Astrocyte (in vitro differentiated cells and primary cell): Measurements from ENCODE around the gene GBP5. TPM values are rescaled to one million over a fixed set of nuclear protein-coding genes. Genes with fewer than 3 reads are reported as not detected.
"Not testable (repeated sequence)": the region's sequence is repeated elsewhere in the genome, so short reads cannot be mapped to it uniquely, and the experiment has no call there.

Experiments
- DNase-seq: peaks from one replicate; pipeline ENCODE4 v3.0.0-alpha.2; 2010; ENCODE audit warnings: low read depth
- FAIRE-seq: peaks from 2 replicates; lab custom pipeline; 2011; peaks lifted over from hg19 to GRCh38; lab: Jason Lieb, UNC
- H2AFZ ChIP-seq: 2 replicates; pipeline ENCODE4 v1.6.0; 2012; ENCODE audit warnings: low read depth, low read length, inconsistent platforms
- H3K27ac ChIP-seq: 2 replicates; pipeline ENCODE4 v1.5.1; 2011; ENCODE audit warnings: low read depth, low read length, inconsistent platforms
- H3K27me3 ChIP-seq: 2 replicates; pipeline ENCODE4 v1.6.0; 2011; ENCODE audit warnings: low read length, inconsistent platforms; ENCODE audit not compliant: insufficient read depth
- H3K36me3 ChIP-seq: 2 replicates; pipeline ENCODE4 v1.5.1; 2011; ENCODE audit warnings: low read length, inconsistent platforms; ENCODE audit not compliant: insufficient read depth
- H3K4me1 ChIP-seq: 2 replicates; pipeline ENCODE4 v1.5.1; 2011; ENCODE audit warnings: low read length, inconsistent platforms; ENCODE audit not compliant: insufficient read depth
- H3K4me2 ChIP-seq: 2 replicates; pipeline ENCODE4 v1.6.0; 2012; ENCODE audit warnings: low read length, inconsistent platforms
- H3K4me3 ChIP-seq: 2 replicates; pipeline ENCODE4 v1.5.1; 2011; ENCODE audit warnings: low read depth, mild to moderate bottlenecking, low read length, inconsistent platforms; ENCODE audit not compliant: insufficient read depth
- H3K79me2 ChIP-seq: 2 replicates; pipeline ENCODE4 v1.6.0; 2012; ENCODE audit warnings: mild to moderate bottlenecking, low read length, inconsistent platforms; ENCODE audit not compliant: insufficient read depth
- H3K9ac ChIP-seq: 2 replicates; pipeline ENCODE4 v1.6.0; 2012; ENCODE audit warnings: mild to moderate bottlenecking, low read length, inconsistent platforms
- H3K9me3 ChIP-seq: 2 replicates; pipeline ENCODE4 v1.5.1; 2012; ENCODE audit warnings: low read depth, mild to moderate bottlenecking, low read length, inconsistent platforms; ENCODE audit not compliant: insufficient read depth
- H4K20me1 ChIP-seq: 2 replicates; pipeline ENCODE4 v1.6.0; 2012; ENCODE audit warnings: low read length, inconsistent platforms; ENCODE audit not compliant: insufficient read depth
- H3K27ac Mint-ChIP-seq: one replicate; pipeline ENCODE4 v1.8.0; 2021; ENCODE audit warnings: mild to moderate bottlenecking, mixed read lengths; ENCODE audit not compliant: unreplicated experiment
- H3K27me3 Mint-ChIP-seq: one replicate; pipeline ENCODE4 v1.8.0; 2021; ENCODE audit warnings: low read depth, mixed read lengths; ENCODE audit not compliant: unreplicated experiment
- H3K36me3 Mint-ChIP-seq: one replicate; pipeline ENCODE4 v1.8.0; 2021; ENCODE audit warnings: low read depth, mixed read lengths; ENCODE audit not compliant: unreplicated experiment
- H3K4me1 Mint-ChIP-seq: one replicate; pipeline ENCODE4 v1.8.0; 2021; ENCODE audit warnings: low read depth, mixed read lengths; ENCODE audit not compliant: unreplicated experiment
- H3K4me3 Mint-ChIP-seq: one replicate; pipeline ENCODE4 v1.8.0; 2021; ENCODE audit warnings: mild to moderate bottlenecking, moderate library complexity, mixed read lengths; ENCODE audit not compliant: unreplicated experiment
- H3K9me3 Mint-ChIP-seq: one replicate; pipeline ENCODE4 v1.8.0; 2021; ENCODE audit warnings: mild to moderate bottlenecking, mixed read lengths; ENCODE audit not compliant: unreplicated experiment
- CTCF ChIP-seq: IDR thresholded peaks from 2 replicates; pipeline ENCODE4 v1.5.1; 2011; ENCODE audit warnings: low read depth, mild to moderate bottlenecking, inconsistent platforms, low read length, moderate library complexity; ENCODE audit not compliant: insufficient read depth
- EZH2 ChIP-seq: IDR thresholded peaks from 2 replicates; pipeline ENCODE4 v1.6.1; 2012; ENCODE audit warnings: mild to moderate bottlenecking, low read length, inconsistent platforms; ENCODE audit not compliant: insufficient read depth
- total RNA-seq: library from RNA; stranded (reverse); gene quantifications from 2 replicates; pipeline ENCODE4 v1.2.1, GENCODE V29; 2021

GBP5 gene
- total RNA-seq, 1 donor from 2014 or later = 0.79 TPM

- no peaks in the 10 kb centered on the region for H3K36me3 ChIP-seq
- H2AFZ ChIP-seq = no peak overlapping the region
- no peak for DNase-seq
- Mint-ChIP-seq H3K4me3 (no peak overlapping the region), H3K36me3 (no peaks in the 10 kb centered on the region), H3K27ac (no peak overlapping the region), H3K27me3 (no peaks in the 10 kb centered on the region), H3K4me1 (peaks cover 8% of the 10 kb centered on the region), H3K9me3 (peaks cover 4% of the 10 kb centered on the region)
- H4K20me1 ChIP-seq = no peaks in the 10 kb centered on the region
- H3K4me1 ChIP-seq = no peaks in the 10 kb centered on the region
- no peak for TF ChIP-seq CTCF
- TF ChIP-seq EZH2 = no peak
- no peaks in the 10 kb centered on the region for H3K79me2 ChIP-seq
- no peak overlapping the region for H3K4me3 ChIP-seq
- no peak overlapping the region for H3K4me2 ChIP-seq
- H3K27me3 ChIP-seq = no peaks in the 10 kb centered on the region
- H3K9ac ChIP-seq = no peak overlapping the region
- no peaks in the 10 kb centered on the region for H3K9me3 ChIP-seq
- H3K27ac ChIP-seq = no peak overlapping the region
- FAIRE-seq = no peak
These were observed 32.0 kb upstream of the GBP5 start for GRCh38 chr1:89304572-89305230.

- peaks cover 3% of the 10 kb centered on the region for H3K9me3 Mint-ChIP-seq
These were observed 30.2 kb upstream of the GBP5 start for GRCh38 chr1:89302697-89303332.

GRCh38 chr1:89299739-89300463, 27.2 kb upstream of the GBP5 start:
- not testable (repeated sequence) for H3K4me1 ChIP-seq, H3K27ac Mint-ChIP-seq, H3K4me2 ChIP-seq, H3K27me3 Mint-ChIP-seq, H3K9ac ChIP-seq, FAIRE-seq, H3K4me3 Mint-ChIP-seq, H3K4me3 ChIP-seq, DNase-seq, H3K36me3 Mint-ChIP-seq, H3K27me3 ChIP-seq, H3K9me3 Mint-ChIP-seq, H4K20me1 ChIP-seq, H3K79me2 ChIP-seq, H2AFZ ChIP-seq, H3K36me3 ChIP-seq, H3K27ac ChIP-seq, H3K4me1 Mint-ChIP-seq, H3K9me3 ChIP-seq

More at GRCh38 chr1:89302697-89303332, 30.2 kb upstream of the GBP5 start:
- Histone ChIP-seq H3K27me3 (no peaks in the 10 kb centered on the region), H3K4me1 (no peaks in the 10 kb centered on the region), H2AFZ (no peak overlapping the region), H4K20me1 (no peaks in the 10 kb centered on the region), H3K9me3 (no peaks in the 10 kb centered on the region), H3K4me2 (no peak overlapping the region), H3K27ac (no peak overlapping the region), H3K4me3 (no peak overlapping the region), H3K79me2 (no peaks in the 10 kb centered on the region), H3K9ac (no peak overlapping the region), H3K36me3 (no peaks in the 10 kb centered on the region)
- no peak for TF ChIP-seq EZH2
- TF ChIP-seq CTCF = no peak
- peaks cover 8% of the 10 kb centered on the region for H3K4me1 Mint-ChIP-seq
- no peak overlapping the region for H3K4me3 Mint-ChIP-seq
- DNase-seq (no peak), FAIRE-seq (no peak)
- H3K36me3 Mint-ChIP-seq = no peaks in the 10 kb centered on the region
- no peaks in the 10 kb centered on the region for H3K27me3 Mint-ChIP-seq
- H3K27ac Mint-ChIP-seq = no peak overlapping the region
